ENCODE data around the gene FOXC1.

The FOXC1 gene

GRCh38 chr6:1629316-1629715 is 19.6 kb downstream of the FOXC1 start:
- in situ Hi-C loops (cut with MboI; ENCODE audit: low pct_unique_long_range_greater_than_20kb, low sequenced_read_pairs, unreplicated experiment), result no loop called here

GRCh38 chr6:1630212-1630770 is 20.6 kb downstream of the FOXC1 start:
- TF ChIP-seq CTCF (IDR thresholded peaks at IDR 0.05; ENCODE audit: extremely low read depth, insufficient read depth, missing control alignments), result no peak
- in situ Hi-C loops (cut with MboI; ENCODE audit: low pct_unique_long_range_greater_than_20kb, low sequenced_read_pairs, unreplicated experiment), result no loop called here
- DNase-seq (ENCODE audit: low spot score), result no peak

More at GRCh38 chr6:1629316-1629715, 19.6 kb downstream of the FOXC1 start:
- DNase-seq (ENCODE audit: low spot score), result no peak
- no peak for TF ChIP-seq CTCF (IDR thresholded peaks at IDR 0.05; ENCODE audit: extremely low read depth, insufficient read depth, missing control alignments)

- no peak for TF ChIP-seq CTCF (IDR thresholded peaks at IDR 0.05; ENCODE audit: extremely low read depth, insufficient read depth, missing control alignments)
- in situ Hi-C loops (cut with MboI; ENCODE audit: low pct_unique_long_range_greater_than_20kb, low sequenced_read_pairs, unreplicated experiment), result no loop called here
- DNase-seq (ENCODE audit: low spot score), result no peak
Measured at GRCh38 chr6:1630771-1631217, 21.1 kb downstream of the FOXC1 start.

GRCh38 chr6:1631251-1631650 is 21.5 kb downstream of the FOXC1 start:
- no peak for TF ChIP-seq CTCF (IDR thresholded peaks at IDR 0.05; ENCODE audit: extremely low read depth, insufficient read depth, missing control alignments)
- DNase-seq (ENCODE audit: low spot score), result no peak
- in situ Hi-C loops (cut with MboI; ENCODE audit: low pct_unique_long_range_greater_than_20kb, low sequenced_read_pairs, unreplicated experiment), result no loop called here

- TF ChIP-seq CTCF (IDR thresholded peaks at IDR 0.05; ENCODE audit: extremely low read depth, insufficient read depth, missing control alignments), result no peak
- DNase-seq (ENCODE audit: low spot score), result no peak
- in situ Hi-C loops (cut with MboI; ENCODE audit: low pct_unique_long_range_greater_than_20kb, low sequenced_read_pairs, unreplicated experiment), result no loop called here
Measured at GRCh38 chr6:1633366-1634021, 23.8 kb downstream of the FOXC1 start.

- in situ Hi-C loops (cut with MboI; ENCODE audit: low pct_unique_long_range_greater_than_20kb, low sequenced_read_pairs, unreplicated experiment), result no loop called here
- no peak for TF ChIP-seq CTCF (IDR thresholded peaks at IDR 0.05; ENCODE audit: extremely low read depth, insufficient read depth, missing control alignments)
- DNase-seq (ENCODE audit: low spot score), result no peak
Measured at GRCh38 chr6:1634081-1634480, 24.4 kb downstream of the FOXC1 start.
